Skeletal muscle satellite cell (primary cell): ENCODE results near the gene LUC7L.
"Not testable (repeated sequence)": the region's sequence is repeated elsewhere in the genome, so short reads cannot be mapped to it uniquely, and the experiment has no call there.

Experiments used
- H3K27me3 ChIP-seq: 2 replicates; pipeline ENCODE4 v1.7.0; 2013; ENCODE audit warnings: low read length; ENCODE audit not compliant: control insufficient read depth, insufficient read depth
- H3K36me3 ChIP-seq: 2 replicates; pipeline ENCODE4 v1.7.0; 2013; ENCODE audit warnings: mild to moderate bottlenecking, control low read depth, low read length; ENCODE audit not compliant: insufficient read depth
- H3K4me1 ChIP-seq: 2 replicates; pipeline ENCODE4 v1.7.0; 2013; ENCODE audit warnings: low read length; ENCODE audit not compliant: control insufficient read depth, insufficient read depth
- H3K4me2 ChIP-seq: 2 replicates; pipeline ENCODE4 v1.7.0; 2013; ENCODE audit warnings: mild to moderate bottlenecking, low read length
- H3K4me3 ChIP-seq: 2 replicates; pipeline ENCODE4 v1.7.0; 2013; ENCODE audit warnings: low read length
- H3K9ac ChIP-seq: 2 replicates; pipeline ENCODE4 v1.7.0; 2013; ENCODE audit warnings: mild to moderate bottlenecking, low read depth, low read length, moderate library complexity
- H3K9me3 ChIP-seq: replicated peaks from 2 replicates; pipeline ENCODE4 v1.7.0; 2013; ENCODE audit warnings: mild to moderate bottlenecking, control low read depth, low read length

Gene LUC7L

GRCh38 chr16:243348-243747, 14.1 kb upstream of the LUC7L start:
- no peaks in the 10 kb centered on the region for H3K27me3 ChIP-seq
- H3K9me3 ChIP-seq, result no peaks in the 10 kb centered on the region
- H3K4me2 ChIP-seq, result no peak overlapping the region
- H3K4me3 ChIP-seq, result no peak overlapping the region
- no peak overlapping the region for H3K9ac ChIP-seq
- peaks cover 11% of the 10 kb centered on the region for H3K4me1 ChIP-seq
- H3K36me3 ChIP-seq, result no peaks in the 10 kb centered on the region

DNA sequence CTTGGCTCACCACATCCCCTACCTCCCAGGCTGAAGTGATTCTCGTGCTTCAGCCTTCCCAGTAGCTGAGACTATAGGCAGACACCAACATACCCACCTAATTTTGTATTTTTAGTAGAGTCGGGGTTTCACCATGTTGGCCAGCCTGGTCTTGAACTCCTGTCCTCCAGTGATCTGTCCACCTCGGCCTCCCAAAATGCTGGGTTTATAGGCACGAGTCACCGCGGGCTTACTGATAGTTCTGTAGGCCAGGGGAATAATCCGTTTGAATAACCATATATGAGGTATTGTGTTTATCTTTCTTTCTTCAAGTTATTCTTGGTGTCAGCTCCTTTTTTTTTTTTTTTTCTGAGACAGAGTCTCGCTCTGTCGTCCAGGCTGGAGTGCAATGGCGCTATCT, 13.0 kb upstream of the LUC7L start:
- Histone ChIP-seq H3K9me3 (no peaks in the 10 kb centered on the region), H3K27me3 (no peaks in the 10 kb centered on the region), H3K9ac (no peak overlapping the region), H3K36me3 (no peaks in the 10 kb centered on the region), H3K4me3 (no peak overlapping the region), H3K4me1 (peaks cover 11% of the 10 kb centered on the region), H3K4me2 (no peak overlapping the region)

DNA sequence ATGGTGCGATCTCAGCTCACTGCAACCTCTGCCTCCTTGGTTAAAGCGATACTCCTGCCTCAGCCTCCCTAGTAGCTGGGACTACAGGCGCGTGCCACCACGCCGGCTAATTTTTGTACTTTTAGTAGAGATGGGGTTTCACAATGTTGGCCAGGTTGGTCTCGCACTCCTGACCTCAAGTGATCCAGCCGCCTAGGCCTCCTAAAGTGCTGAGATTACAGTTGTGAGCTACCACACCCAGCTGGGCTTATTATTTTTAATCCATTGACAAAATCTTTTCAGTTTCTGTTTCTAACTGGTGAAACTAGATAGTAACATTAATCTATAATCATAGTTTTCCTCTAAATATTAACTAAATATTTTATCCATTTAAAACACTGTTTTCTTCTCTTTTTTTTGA, 11.3 kb upstream of the LUC7L start:
- no peak overlapping the region for H3K4me3 ChIP-seq
- H3K36me3 ChIP-seq, result no peaks in the 10 kb centered on the region
- peaks cover 14% of the 10 kb centered on the region for H3K4me1 ChIP-seq
- H3K4me2 ChIP-seq, result no peak overlapping the region
- H3K27me3 ChIP-seq, result no peaks in the 10 kb centered on the region
- H3K9ac ChIP-seq, result no peak overlapping the region
- H3K9me3 ChIP-seq, result no peaks in the 10 kb centered on the region

GRCh38 chr16:239948-240277, 10.7 kb upstream of the LUC7L start:
- Histone ChIP-seq H3K4me1 (peaks cover 14% of the 10 kb centered on the region), H3K9ac (no peak overlapping the region), H3K4me2 (no peak overlapping the region), H3K9me3 (no peaks in the 10 kb centered on the region), H3K36me3 (no peaks in the 10 kb centered on the region), H3K27me3 (no peaks in the 10 kb centered on the region), H3K4me3 (no peak overlapping the region)

GRCh38 chr16:234468-235305, 5.4 kb upstream of the LUC7L start, which contains the start of gene FAM234A:
FAM234A (plus strand) TSS chr16:234821; CDS start chr16:254414, 19,593 bp downstream.
- H3K9ac ChIP-seq, result peak within 1 kb of the TSS; percentile 95
- H3K36me3 ChIP-seq, result no peaks in the 10 kb centered on the region
- H3K4me3 ChIP-seq, result peak within 1 kb of the TSS; percentile 92
- no peaks in the 10 kb centered on the region for H3K9me3 ChIP-seq
- H3K4me1 ChIP-seq, result peaks cover 5% of the 10 kb centered on the region
- H3K4me2 ChIP-seq, result peak within 1 kb of the TSS; percentile 89
- H3K27me3 ChIP-seq, result no peaks in the 10 kb centered on the region

GRCh38 chr16:230949-231348, 1.7 kb upstream of the LUC7L start:
- peaks cover 22% of the 10 kb centered on the region for H3K36me3 ChIP-seq
- H3K4me3 ChIP-seq, result no peak overlapping the region
- no peak overlapping the region for H3K9ac ChIP-seq
- H3K4me2 ChIP-seq, result no peak overlapping the region
- peaks cover 26% of the 10 kb centered on the region for H3K4me1 ChIP-seq
- H3K9me3 ChIP-seq, result no peaks in the 10 kb centered on the region
- no peaks in the 10 kb centered on the region for H3K27me3 ChIP-seq

- H3K4me1 ChIP-seq, result peaks cover 26% of the 10 kb centered on the region
- H3K36me3 ChIP-seq, result peaks cover 25% of the 10 kb centered on the region
- not testable (repeated sequence) for H3K4me2 ChIP-seq, H3K27me3 ChIP-seq, H3K4me3 ChIP-seq, H3K9me3 ChIP-seq, H3K9ac ChIP-seq
These were observed 1.1 kb upstream of the LUC7L start for GRCh38 chr16:230351-230750.

GRCh38 chr16:229731-230281, 557 bp upstream of the LUC7L start:
- H3K4me3 ChIP-seq, result peak overlapping the region; percentile 96
- peak overlapping the region; percentile 99 for H3K9ac ChIP-seq
- peaks cover 26% of the 10 kb centered on the region for H3K4me1 ChIP-seq
- H3K9me3 ChIP-seq, result no peaks in the 10 kb centered on the region
- H3K4me2 ChIP-seq, result peak overlapping the region; percentile 90
- H3K27me3 ChIP-seq, result no peaks in the 10 kb centered on the region
- H3K36me3 ChIP-seq, result peaks cover 28% of the 10 kb centered on the region

GRCh38 chr16:228151-228851, 948 bp downstream of the LUC7L start:
- H3K9ac ChIP-seq, result peak overlapping the region; percentile 99
- peak overlapping the region; percentile 96 for H3K4me3 ChIP-seq
- H3K27me3 ChIP-seq, result no peaks in the 10 kb centered on the region
- H3K4me2 ChIP-seq, result peak overlapping the region; percentile 90
- peaks cover 38% of the 10 kb centered on the region for H3K36me3 ChIP-seq
- peaks cover 26% of the 10 kb centered on the region for H3K4me1 ChIP-seq
- no peaks in the 10 kb centered on the region for H3K9me3 ChIP-seq

GRCh38 chr16:220021-220420, 9.2 kb downstream of the LUC7L start:
- Histone ChIP-seq H3K9me3 (no peaks in the 10 kb centered on the region), H3K9ac (no peak overlapping the region), H3K36me3 (peaks cover 63% of the 10 kb centered on the region)

DNA sequence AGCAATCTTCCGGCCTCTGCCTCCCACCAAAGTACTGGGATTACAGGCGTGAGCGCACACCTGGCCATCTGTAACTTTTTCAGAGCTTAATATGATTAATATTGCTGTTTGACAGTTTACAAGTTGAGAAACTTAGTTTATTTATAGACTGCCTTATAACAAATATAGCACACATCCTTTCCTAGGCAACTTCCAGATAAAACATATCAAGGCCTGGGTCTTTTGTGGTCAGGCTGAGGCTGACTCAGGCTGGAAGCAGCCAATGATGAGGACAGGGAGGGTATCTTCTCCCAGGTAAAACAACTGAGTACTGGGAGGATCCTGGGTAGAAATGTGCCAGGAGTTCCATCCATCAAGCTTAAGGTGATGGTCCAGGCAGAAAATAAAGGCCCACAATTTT, 16.2 kb downstream of the LUC7L start:
- Histone ChIP-seq H3K4me1 (no peaks in the 10 kb centered on the region), H3K27me3 (no peaks in the 10 kb centered on the region), H3K9me3 (no peaks in the 10 kb centered on the region), H3K4me2 (no peak overlapping the region), H3K4me3 (no peak overlapping the region), H3K36me3 (peaks cover 60% of the 10 kb centered on the region), H3K9ac (no peak overlapping the region)

More at GRCh38 chr16:220021-220420, 9.2 kb downstream of the LUC7L start:
- Histone ChIP-seq H3K4me1 (no peaks in the 10 kb centered on the region), H3K4me2 (no peak overlapping the region), H3K4me3 (no peak overlapping the region), H3K27me3 (no peaks in the 10 kb centered on the region)
